Left cardiac atrium (tissue), 4 donors: Measurements from ENCODE around the gene KRT35. TPM values are rescaled to one million over a fixed set of nuclear protein-coding genes. Genes with fewer than 3 reads are reported as not detected.
A peak's percentile ranks its signal among the peaks of the same experiment; 100 is the strongest.

ENCODE experiments used
- ATAC-seq, 2 donors: fragments of 200-7000 bp; cut with Tn5 transposase; one replicate each; pipeline ENCODE4 v1.9.1; 2020; ENCODE audit warnings: mild to moderate bottlenecking in 2 of 2, moderate library complexity in 2 of 2
- DNase-seq: peaks from one replicate; pipeline ENCODE4 v3.0.0-alpha.2; 2020
- intact Hi-C, 2 donors: fragments of 100-400 bp; cut with DNase I; formaldehyde crosslinking; loops; one replicate each; pipeline versions ENCODE4 v1.14.1 to v1.15.1; 2022 to 2023
- total RNA-seq, 2 donors: library from RNA; stranded (reverse); fragmentation: NEBNext Ultra II Directional; extraction: Animal tissue kit (Norgen Biotek cat#: 25700); gene quantifications; one replicate each; pipeline ENCODE4 v1.2.1, GENCODE V29; 2021
- donor health status: DM: no; HTN: yes; CAD: no.
- donor health status: DM: no; HTN: yes; CAD: no; lungs with severe emphysema.
- donor health status: DM: yes; HTN: yes; CAD: no.
- donor health status: Dilated cardiomyopathy.

The KRT35 gene
- total RNA-seq, 2 donors from 2014 or later, result not detected

DNA sequence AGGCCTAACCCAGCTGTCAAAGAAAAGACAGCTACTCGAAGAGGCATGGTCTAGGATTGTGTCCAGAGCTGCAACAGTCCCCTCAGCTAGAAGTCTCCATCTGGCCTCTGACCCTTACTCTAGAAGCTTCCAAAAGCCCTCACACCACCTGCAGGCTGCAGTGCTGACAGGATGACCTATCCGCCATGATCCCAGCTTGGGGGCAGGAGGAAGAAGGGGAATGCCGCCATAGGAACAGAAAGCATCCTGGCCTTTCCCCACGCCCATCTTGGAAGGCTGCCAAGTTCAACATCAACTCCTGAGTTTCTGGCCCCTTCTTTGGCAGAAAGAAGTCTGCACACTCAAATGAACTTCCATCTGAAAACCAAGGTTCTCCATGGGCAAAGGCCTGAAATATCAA lies 11.8 kb upstream of the KRT35 start:
- intact Hi-C loops, result no loop called here
- ATAC-seq (no peak), DNase-seq (peak; percentile 41)

DNA sequence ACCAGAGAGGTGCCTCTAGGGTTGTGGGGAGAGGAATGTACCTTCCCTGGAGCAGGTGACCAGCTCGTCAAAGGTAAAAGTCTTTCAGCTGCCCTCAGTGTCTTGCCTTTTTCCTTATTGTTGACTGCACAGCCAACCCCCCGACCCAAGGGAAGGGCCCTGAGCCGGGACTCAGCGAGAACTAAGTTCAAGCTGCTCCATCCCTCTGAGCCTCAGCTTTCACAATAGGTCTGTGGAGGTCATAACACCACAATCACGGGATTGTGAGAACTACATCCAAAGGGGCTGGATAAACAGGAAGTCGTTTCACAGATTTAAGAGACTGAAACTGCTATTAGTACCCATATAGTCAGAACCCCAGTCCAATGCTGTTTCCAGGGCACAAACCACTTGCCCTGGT lies 11.4 kb upstream of the KRT35 start:
- peak in 1 of 2 donors; percentile 41 for ATAC-seq
- no peak for DNase-seq
- intact Hi-C loops, result no loop called here

DNA sequence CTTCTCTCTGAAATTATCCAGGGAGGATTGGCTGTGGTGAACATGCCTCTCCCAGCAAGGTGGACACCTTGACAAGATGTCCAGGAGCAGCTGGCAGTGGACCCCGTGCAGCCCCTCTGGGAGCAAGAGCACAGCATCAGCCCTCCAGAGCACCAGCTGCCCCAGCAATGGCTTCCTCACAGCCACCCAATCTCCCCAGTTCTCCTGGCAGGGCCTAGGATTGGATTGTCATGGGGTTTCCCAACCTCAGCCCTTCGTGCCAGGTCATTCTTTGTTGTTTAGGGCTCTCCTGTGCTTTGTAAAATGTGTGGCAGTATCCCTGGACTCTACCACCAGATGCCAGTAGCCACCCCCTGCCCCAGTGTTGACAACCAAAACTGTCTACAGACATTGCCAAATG lies 10.5 kb upstream of the KRT35 start:
- intact Hi-C loops, result no loop called here
- no peak for DNase-seq
- no peak for ATAC-seq

DNA sequence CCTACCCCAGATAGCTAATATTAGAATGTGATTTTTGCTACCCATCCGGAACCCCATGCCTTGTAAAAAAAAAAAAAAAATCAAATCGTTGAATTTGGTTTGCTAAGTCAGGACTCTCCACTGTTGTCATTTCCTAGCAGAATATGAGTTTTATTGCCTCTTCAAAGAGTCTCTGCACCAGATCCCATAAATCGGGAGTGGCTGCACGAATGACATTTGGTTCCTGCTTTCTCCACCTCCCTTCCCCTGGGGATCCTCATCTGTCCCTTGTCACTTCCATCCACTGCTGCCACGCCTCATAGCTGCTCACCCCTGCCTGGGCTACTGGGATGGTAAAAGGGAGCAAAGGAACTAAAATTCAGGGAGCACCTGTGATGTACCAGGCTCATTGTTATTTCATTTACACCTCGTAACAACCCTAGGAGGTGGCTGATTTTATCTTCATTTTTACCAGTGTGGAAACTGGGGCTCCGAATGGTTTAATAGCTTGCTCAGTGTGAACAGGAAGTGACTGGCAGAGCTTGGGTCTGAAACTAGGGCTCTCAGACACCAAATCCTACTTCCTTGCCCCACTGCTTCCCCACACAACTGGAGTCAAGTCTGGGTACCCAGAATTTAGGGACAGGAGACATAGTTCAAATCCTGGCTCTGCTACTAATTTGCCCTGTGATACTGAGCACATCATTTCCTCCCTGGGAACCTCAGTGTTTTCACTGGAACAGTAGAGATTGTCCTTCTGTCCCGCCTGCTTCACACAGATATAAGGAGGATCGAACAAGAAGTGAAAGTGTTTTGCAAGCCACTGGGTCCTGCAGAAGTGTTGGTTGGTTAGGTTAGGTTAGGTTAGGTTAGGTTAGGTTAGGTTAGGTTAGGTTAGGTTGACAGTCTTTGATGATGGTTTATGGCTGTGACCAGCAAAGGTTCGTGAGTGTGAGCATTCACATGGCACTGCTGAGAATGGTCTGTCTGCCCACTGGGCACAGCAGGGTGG lies 9.3 kb upstream of the KRT35 start:
- intact Hi-C loops, result no loop called here
- DNase-seq, result no peak
- ATAC-seq, result no peak

DNA sequence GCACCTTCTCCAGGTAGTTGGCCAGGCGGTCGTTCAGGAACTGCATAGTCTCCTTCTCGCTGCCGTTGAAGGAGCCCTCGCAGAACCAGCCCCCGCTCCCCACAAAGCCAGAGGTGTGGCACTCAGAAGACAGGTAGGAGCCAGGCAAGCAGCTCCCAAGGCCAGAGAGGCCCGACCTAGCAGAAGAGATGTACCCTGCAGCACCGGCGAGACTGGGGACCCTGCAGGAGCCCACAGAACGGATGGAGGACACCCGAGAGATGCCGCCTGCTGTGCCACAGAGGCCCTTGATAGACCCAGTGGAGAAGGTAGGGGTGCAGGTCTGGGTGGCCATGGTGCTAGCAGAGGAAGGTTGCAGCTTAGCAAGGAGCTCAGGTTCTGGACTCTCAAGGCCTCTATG lies 8.6 kb upstream of the KRT35 start, which contains the start of gene KRT36:
Gene KRT36, minus strand, starts transcription at position 380 of the 400 bp plus-strand sequence. Its CDS starts 46 bp downstream, at position 334.
- intact Hi-C loops, result no loop called here
- DNase-seq (no peak), ATAC-seq (no peak)

DNA sequence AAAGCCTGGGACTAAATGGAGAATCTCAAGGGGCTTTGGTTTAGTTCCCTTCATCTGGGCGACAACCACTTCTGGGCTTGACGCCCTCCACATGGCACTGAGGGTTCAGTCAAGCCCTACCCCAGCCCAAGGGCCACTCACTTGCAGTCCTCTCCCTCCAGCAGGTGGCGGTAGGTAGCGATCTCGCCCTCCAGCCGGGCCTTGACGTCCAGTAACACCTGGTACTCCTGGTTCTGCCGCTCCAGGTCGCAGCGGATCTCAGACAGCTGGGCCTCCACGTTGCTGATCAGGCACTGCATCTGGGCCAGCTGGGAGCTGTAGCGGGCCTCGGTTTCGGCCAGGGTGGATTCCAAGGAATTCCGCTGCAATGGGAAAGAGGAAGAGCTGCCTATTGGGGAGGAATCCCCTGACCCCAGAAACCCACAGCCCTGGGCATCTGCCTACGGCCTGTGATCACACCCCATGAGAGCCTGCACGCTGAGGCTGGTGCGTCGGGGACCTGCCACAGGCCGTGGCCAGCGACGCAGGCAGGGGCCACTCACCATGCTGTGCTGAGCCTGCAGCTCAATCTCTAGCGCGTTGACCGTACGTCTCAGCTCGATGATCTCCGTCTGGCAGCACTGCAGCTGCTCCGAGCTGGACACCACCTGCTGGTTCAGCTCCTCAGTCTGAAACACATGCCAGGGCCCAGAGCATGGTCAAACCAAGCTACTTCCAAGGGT lies 6.0 kb upstream of the KRT35 start:
- ATAC-seq, result no peak
- intact Hi-C loops, result no loop called here
- DNase-seq, result no peak

GRCh38 chr17:41486316-41486715 lies 5.4 kb upstream of the KRT35 start:
- no peak for DNase-seq
- no peak for ATAC-seq
- intact Hi-C loops, result no loop called here

DNA sequence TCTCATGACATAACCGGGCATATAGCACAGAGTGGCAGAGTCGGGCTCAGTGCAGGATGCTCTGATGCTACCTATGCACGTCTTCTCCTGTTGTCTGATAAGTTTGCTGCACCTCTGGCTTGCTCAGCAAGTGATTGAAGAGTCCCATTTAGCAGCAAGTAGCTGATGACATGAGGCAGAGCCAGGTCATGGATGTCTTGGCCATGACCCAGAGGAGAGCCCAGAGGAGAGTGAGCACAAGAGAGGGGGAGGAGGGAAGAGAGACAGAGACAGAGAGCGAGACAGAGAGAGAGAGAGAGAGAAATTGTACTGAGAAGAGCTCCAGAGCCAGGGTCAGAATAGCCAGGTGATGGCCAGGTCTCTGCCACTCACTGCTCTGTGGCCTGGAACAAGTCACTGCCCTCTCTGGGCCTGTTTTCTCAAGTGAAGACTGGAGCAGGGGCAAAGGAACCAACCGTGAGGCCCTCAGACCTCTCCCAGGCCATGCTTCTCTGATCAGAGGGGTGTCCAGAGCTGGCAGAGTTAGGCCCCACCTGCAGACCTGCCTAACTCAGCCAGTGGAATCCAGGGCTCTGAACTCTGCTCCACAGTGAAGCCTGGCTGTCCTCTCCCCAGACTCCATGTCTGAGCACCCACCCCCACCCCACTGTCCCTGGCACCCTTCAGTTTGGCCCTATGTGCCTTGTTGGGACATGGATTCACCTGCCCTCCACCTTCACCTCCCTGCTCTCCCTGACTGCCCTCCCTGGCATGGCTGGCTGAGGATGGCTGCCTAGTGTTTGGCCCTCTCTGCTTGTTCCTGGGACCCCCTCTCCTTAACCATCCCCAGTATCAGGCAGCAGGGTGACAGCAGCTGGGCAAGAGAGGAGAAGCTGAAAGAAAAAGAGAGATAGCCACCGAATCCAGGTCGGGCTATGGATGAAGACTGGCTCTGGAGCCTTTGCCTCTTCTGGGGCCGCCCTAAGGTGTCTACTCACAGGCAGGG lies 4.3 kb upstream of the KRT35 start:
- intact Hi-C loops, result no loop called here
- ATAC-seq, result no peak
- no peak for DNase-seq

- ATAC-seq (no peak), DNase-seq (no peak)
- intact Hi-C loops, result no loop called here
Measured at GRCh38 chr17:41483991-41484826, 3.3 kb upstream of the KRT35 start.

GRCh38 chr17:41483531-41483930 lies 2.6 kb upstream of the KRT35 start:
- ATAC-seq, result no peak
- intact Hi-C loops, result no loop called here
- DNase-seq, result no peak

DNA sequence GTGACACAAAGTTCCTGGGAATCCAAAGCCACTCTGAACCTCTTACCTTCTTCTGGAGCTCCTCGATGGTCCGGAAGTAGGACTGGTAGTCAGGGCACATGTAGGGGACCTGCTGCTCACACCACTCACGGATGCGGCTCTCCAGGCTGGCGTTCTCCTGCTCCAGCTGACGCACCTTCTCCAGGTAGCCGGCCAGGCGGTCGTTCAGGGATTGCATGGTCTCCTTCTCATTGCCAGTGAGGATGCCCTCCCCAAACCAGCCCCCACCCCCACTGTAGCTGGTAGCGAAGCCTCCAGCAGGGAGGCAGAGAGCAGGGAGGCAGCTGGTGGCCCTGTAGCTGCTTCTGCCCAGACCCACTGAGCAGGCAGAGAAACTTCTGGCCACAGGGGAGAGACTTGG lies 370 bp downstream of the KRT35 start:
- no peak for DNase-seq
- intact Hi-C loops, result no loop called here
- no peak for ATAC-seq

- no peak for ATAC-seq
- DNase-seq, result no peak
Measured at GRCh38 chr17:41480136-41480535, 815 bp downstream of the KRT35 start.

GRCh38 chr17:41478237-41478636 lies 2.7 kb downstream of the KRT35 start:
- no peak for DNase-seq
- intact Hi-C loops, result no loop called here
- no peak for ATAC-seq

More at GRCh38 chr17:41480136-41480535, 815 bp downstream of the KRT35 start:
- intact Hi-C loops, result no loop called here

- ATAC-seq (no peak), DNase-seq (no peak)
- intact Hi-C loops, result no loop called here
Measured at GRCh38 chr17:41476866-41477815, 3.8 kb downstream of the KRT35 start.

DNA sequence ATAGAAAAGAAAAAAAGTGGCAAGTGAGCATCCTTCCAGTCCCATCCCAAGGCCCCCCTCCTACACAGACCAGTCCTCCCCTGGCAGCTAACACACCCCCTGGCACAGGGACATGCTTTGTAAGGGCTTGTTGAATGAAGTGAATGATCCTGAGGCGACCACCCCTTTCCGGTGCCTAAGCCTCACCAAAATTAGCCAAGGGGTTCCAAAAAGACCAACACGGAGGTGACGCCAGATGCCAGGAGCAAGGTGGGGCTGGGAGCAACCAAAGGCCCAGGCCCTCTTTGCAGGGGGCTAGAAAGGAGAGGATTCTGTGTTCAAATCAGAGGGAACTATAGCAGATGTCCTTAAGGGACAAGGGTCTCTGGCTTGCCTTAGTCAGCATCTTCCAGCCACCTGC lies 5.5 kb downstream of the KRT35 start:
- ATAC-seq (no peak), DNase-seq (no peak)
- intact Hi-C loops, result no loop called here

- no peak for ATAC-seq
- intact Hi-C loops, result no loop called here
Measured at GRCh38 chr17:41474863-41475262, 6.1 kb downstream of the KRT35 start.

DNA sequence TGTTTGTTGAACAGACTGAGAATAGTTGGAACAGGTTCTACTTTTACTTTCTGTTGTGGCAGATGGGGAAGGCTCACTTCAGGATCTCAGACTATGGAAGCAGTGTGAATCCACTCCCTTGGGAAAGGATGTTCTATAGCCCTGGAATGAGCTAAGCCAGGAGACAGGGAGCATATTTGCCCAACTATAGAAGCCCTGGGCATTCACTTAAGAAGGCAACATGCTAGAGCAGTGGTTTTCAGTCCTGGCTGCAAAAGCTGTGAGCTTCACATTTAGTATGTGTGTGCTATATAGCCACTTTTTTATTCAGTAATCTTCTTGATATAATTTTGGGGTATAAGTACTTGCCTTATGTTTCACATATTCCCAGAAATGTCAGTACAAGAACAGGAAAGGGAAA lies 12.6 kb downstream of the KRT35 start:
- ATAC-seq, result no peak
- intact Hi-C loops, result no loop called here

More at GRCh38 chr17:41474863-41475262, 6.1 kb downstream of the KRT35 start:
- DNase-seq, result no peak

More for the DNA sequence above, 12.6 kb downstream of the KRT35 start:
- DNase-seq, result no peak
